ENCODE measurements around the gene TMA7B.
"Not testable (repeated sequence)": the region's sequence is repeated elsewhere in the genome, so short reads cannot be mapped to it uniquely, and the experiment has no call there.

DNA sequence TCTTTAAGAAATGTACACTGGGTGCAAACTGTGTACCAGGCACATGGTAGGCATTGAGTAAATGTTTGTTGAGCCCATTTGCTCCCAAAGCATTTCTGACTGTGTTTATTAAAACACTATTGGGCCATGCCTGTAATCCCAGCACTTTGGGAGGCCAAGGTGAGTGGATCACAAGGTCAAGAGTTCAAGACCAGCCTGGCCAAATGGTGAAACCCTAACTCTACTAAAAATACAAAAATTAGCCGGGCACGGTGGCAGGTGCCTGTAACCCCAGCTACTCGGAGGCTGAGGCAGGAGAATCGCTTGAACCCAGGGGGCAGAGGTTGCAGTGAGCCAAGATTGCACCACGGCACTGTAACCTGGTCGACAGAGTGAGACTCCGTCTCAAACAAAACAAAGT is 32.7 kb downstream of the TMA7B start:
- TF ChIP-seq, protein P1, sequence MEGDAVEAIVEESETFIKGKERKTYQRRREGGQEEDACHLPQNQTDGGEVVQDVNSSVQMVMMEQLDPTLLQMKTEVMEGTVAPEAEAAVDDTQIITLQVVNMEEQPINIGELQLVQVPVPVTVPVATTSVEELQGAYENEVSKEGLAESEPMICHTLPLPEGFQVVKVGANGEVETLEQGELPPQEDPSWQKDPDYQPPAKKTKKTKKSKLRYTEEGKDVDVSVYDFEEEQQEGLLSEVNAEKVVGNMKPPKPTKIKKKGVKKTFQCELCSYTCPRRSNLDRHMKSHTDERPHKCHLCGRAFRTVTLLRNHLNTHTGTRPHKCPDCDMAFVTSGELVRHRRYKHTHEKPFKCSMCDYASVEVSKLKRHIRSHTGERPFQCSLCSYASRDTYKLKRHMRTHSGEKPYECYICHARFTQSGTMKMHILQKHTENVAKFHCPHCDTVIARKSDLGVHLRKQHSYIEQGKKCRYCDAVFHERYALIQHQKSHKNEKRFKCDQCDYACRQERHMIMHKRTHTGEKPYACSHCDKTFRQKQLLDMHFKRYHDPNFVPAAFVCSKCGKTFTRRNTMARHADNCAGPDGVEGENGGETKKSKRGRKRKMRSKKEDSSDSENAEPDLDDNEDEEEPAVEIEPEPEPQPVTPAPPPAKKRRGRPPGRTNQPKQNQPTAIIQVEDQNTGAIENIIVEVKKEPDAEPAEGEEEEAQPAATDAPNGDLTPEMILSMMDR (IDR thresholded peaks at IDR 0.05; ENCODE audit: extremely low read depth in 1 of 2, insufficient read depth in 1 of 2, low read depth in 1 of 2, low read length in 2 of 2), result not testable (repeated sequence)
- TF ChIP-seq EZH2 (IDR thresholded peaks at IDR 0.05; ENCODE audit: borderline replicate concordance, low read depth, low read length, severe bottlenecking); POLR2AphosphoS5 (IDR thresholded peaks at IDR 0.05; ENCODE audit: insufficient read depth, low read depth, low read length); JUN (IDR thresholded peaks at IDR 0.05; ENCODE audit: borderline replicate concordance, insufficient read depth, insufficient read length, low read depth): not testable (repeated sequence)
- TF ChIP-seq, protein P2, sequence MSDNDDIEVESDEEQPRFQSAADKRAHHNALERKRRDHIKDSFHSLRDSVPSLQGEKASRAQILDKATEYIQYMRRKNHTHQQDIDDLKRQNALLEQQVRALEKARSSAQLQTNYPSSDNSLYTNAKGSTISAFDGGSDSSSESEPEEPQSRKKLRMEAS (IDR thresholded peaks at IDR 0.05; ENCODE audit: insufficient read depth, insufficient read length), result not testable (repeated sequence)

Measured in endothelial cell of umbilical vein (primary cell).